22Rv1 (cell line): ENCODE data around the gene MISP3.

Experiments
- ZFX ChIP-seq: fragments of 450-650 bp; IDR thresholded peaks from 2 replicates; pipeline ENCODE4 v1.6.1; 2017; ENCODE audit warnings: antibody characterized with exemption, borderline replicate concordance
- TF ChIP-seq, protein P1 (sequence below): fragments of 450-650 bp; IDR thresholded peaks from 2 replicates; pipeline ENCODE4 v1.5.1; 2017; ENCODE audit warnings: mild to moderate bottlenecking

DNA sequence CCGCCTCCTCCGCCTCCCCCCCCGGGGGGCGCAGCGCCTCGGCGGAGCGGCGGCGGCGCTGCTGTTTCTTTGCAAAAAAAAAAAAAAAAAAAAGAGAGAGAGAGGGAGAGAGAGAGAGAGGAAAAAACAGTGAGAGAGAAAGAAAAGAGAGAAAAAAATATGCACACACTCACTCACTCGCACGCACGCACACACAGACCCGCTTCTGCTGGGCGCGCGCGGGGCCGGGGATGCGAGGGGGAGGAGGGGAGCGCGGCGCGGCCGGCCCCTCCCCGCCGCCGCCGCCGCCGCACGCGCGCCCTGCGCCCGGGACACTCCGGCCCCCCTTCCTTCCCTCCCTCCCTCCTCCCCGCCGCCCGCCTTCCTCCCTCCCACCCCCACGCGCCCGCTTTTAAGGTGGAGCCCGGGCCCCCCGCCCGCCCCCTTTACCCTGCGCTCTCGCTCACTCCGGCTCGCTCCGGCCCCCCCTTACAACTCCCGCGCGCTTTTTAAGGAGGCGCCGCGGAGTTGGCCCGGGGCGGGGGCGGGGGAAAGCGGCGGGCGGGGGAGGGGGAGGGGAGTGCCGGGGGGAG is 18.0 kb downstream of the MISP3 start, which contains the start of gene SAMD1:
- TF ChIP-seq, protein P1, sequence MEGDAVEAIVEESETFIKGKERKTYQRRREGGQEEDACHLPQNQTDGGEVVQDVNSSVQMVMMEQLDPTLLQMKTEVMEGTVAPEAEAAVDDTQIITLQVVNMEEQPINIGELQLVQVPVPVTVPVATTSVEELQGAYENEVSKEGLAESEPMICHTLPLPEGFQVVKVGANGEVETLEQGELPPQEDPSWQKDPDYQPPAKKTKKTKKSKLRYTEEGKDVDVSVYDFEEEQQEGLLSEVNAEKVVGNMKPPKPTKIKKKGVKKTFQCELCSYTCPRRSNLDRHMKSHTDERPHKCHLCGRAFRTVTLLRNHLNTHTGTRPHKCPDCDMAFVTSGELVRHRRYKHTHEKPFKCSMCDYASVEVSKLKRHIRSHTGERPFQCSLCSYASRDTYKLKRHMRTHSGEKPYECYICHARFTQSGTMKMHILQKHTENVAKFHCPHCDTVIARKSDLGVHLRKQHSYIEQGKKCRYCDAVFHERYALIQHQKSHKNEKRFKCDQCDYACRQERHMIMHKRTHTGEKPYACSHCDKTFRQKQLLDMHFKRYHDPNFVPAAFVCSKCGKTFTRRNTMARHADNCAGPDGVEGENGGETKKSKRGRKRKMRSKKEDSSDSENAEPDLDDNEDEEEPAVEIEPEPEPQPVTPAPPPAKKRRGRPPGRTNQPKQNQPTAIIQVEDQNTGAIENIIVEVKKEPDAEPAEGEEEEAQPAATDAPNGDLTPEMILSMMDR: no peak
- TF ChIP-seq ZFX: no peak
